Chondrocyte (in vitro differentiated cells): ENCODE results near the gene GRIA3. TPM values are rescaled to one million over a fixed set of nuclear protein-coding genes. Genes with fewer than 3 reads are reported as not detected.

ENCODE experiments used
- DNase-seq: peaks from one replicate; pipeline ENCODE4 v3.0.0; 2021; ENCODE audit warnings: mixed read lengths, low spot score
- H3K27ac Mint-ChIP-seq: one replicate; pipeline ENCODE4 v1.8.0; 2021; ENCODE audit warnings: mild to moderate bottlenecking, moderate library complexity, mixed read lengths; ENCODE audit not compliant: unreplicated experiment
- H3K27me3 Mint-ChIP-seq: 2 replicates; pipeline ENCODE4 v1.8.0; 2021; ENCODE audit warnings: low read depth, mixed read lengths
- H3K36me3 Mint-ChIP-seq: 2 replicates; pipeline ENCODE4 v1.8.0; 2021; ENCODE audit warnings: low read depth, mixed read lengths
- H3K4me1 Mint-ChIP-seq: 2 replicates; pipeline ENCODE4 v1.8.0; 2021; ENCODE audit warnings: low read depth, mild to moderate bottlenecking, mixed read lengths
- H3K4me3 Mint-ChIP-seq: one replicate; pipeline ENCODE4 v1.8.0; 2021; ENCODE audit warnings: mild to moderate bottlenecking, moderate library complexity, mixed read lengths; ENCODE audit not compliant: unreplicated experiment
- H3K9me3 Mint-ChIP-seq: 2 replicates; pipeline ENCODE4 v1.8.0; 2021; ENCODE audit warnings: low read depth, mixed read lengths
- total RNA-seq: library from RNA; stranded (reverse); gene quantifications from 3 replicates; pipeline ENCODE4 v1.2.1, GENCODE V29; 2021
- TF ChIP-seq, protein P1 (sequence below): fragments of 200-600 bp; sonication (generic); IDR thresholded peaks from 2 replicates; pipeline ENCODE4 v1.5.0; 2021; ENCODE audit warnings: antibody characterized with exemption, mild to moderate bottlenecking, moderate library complexity

GRIA3 gene
- total RNA-seq, 1 donor from 2014 or later: not detected

DNA sequence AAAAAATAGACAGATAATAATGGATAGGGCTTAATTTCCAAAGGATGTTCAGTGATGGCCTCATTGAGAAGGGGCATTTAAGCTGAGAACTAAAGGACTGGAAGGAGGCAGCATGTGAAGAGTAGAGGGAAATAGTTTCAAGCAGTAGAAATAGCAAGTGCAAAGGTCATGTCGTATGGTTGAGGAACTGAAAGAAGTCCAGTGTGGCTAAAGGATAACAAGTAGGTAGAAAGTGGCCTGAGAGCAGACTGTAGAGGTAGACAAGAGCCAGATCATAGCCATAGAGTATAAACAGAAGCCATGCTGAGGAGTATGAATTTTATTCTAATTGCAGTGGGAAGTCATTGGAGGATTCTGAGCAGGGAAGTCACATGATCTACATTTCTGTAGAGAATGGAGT lies 72.3 kb downstream of the GRIA3 start:
- Mint-ChIP-seq H3K9me3 (peaks cover 16% of the 10 kb centered on the region), H3K4me3 (no peak overlapping the region), H3K27me3 (no peaks in the 10 kb centered on the region), H3K27ac (no peak overlapping the region), H3K4me1 (no peaks in the 10 kb centered on the region), H3K36me3 (no peaks in the 10 kb centered on the region)
- DNase-seq: no peak
- TF ChIP-seq, protein P1, sequence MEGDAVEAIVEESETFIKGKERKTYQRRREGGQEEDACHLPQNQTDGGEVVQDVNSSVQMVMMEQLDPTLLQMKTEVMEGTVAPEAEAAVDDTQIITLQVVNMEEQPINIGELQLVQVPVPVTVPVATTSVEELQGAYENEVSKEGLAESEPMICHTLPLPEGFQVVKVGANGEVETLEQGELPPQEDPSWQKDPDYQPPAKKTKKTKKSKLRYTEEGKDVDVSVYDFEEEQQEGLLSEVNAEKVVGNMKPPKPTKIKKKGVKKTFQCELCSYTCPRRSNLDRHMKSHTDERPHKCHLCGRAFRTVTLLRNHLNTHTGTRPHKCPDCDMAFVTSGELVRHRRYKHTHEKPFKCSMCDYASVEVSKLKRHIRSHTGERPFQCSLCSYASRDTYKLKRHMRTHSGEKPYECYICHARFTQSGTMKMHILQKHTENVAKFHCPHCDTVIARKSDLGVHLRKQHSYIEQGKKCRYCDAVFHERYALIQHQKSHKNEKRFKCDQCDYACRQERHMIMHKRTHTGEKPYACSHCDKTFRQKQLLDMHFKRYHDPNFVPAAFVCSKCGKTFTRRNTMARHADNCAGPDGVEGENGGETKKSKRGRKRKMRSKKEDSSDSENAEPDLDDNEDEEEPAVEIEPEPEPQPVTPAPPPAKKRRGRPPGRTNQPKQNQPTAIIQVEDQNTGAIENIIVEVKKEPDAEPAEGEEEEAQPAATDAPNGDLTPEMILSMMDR: no peak

DNA sequence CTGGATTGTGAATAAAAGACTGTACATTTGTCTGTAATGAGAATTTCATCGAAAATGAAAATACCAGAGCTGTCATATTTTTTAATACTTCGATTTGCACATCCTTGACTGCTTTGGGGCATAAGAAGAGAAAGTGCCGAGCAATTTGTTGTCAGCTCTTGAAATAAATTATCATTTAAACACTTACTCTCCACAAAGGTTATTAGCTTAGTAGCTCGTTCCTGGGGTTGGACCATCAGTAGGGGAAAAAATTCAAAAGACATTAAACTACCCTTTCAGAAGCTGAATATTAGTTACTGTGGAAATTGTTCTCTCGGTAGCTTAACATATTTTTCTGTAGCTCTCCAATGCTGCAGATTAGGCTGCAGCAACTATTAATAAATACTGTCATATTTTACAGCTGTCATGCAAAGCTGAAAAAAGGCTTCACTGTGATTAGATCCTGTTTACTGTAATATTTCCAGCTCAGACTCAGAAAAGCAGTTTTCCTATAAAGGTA lies 76.9 kb downstream of the GRIA3 start:
- no peak for DNase-seq
- Mint-ChIP-seq H3K4me3 (no peak overlapping the region), H3K36me3 (no peaks in the 10 kb centered on the region), H3K27ac (no peak overlapping the region), H3K27me3 (no peaks in the 10 kb centered on the region), H3K4me1 (no peaks in the 10 kb centered on the region), H3K9me3 (peaks cover 12% of the 10 kb centered on the region)
- TF ChIP-seq, protein P1: no peak

DNA sequence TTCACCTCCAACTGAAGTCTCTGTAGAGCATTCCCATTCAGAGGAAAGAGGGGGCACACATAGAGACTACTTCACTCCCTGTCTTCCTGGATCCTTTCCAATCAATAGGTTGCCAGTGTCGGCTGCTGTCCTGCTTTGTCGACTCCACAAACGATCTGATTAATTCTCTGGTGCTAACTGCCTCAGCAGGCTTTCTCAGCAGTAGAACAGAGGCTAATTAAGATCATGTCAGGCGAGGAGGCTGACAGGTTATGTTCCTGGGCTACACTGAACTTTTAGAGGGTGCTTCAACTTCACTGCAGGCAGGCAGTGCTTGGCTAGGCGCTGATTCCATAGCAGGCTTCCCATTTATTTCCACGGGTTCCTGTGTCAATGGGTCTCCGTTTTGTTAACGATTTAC lies 79.2 kb downstream of the GRIA3 start:
- Mint-ChIP-seq H3K36me3 (no peaks in the 10 kb centered on the region), H3K9me3 (peaks cover 14% of the 10 kb centered on the region), H3K4me1 (no peaks in the 10 kb centered on the region), H3K27ac (no peak overlapping the region), H3K4me3 (no peak overlapping the region), H3K27me3 (no peaks in the 10 kb centered on the region)
- DNase-seq: no peak
- TF ChIP-seq, protein P1: no peak

DNA sequence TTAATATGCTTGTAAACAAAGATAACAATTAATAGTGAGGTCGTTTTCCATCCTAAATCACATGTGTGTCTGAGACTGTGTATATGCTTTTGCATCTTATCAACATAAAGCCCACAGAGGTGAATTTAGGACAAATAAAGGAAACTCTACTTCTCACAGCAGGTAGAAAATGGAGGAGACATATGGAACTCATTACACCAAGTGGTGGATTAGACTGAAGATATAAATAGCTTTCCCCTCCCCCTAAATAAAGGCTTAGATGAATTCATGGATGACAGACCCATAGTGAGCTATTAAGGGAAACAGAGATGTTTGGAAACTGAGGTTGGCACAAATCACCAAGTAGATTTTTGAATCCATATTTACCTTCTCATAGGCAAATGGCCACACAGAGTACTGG lies 79.7 kb downstream of the GRIA3 start:
- peaks cover 14% of the 10 kb centered on the region for H3K9me3 Mint-ChIP-seq
- TF ChIP-seq, protein P1: no peak
- no peaks in the 10 kb centered on the region for H3K4me1 Mint-ChIP-seq
- no peak overlapping the region for H3K27ac Mint-ChIP-seq
- H3K36me3 Mint-ChIP-seq: no peaks in the 10 kb centered on the region
- DNase-seq: no peak
- no peak overlapping the region for H3K4me3 Mint-ChIP-seq
- no peaks in the 10 kb centered on the region for H3K27me3 Mint-ChIP-seq

DNA sequence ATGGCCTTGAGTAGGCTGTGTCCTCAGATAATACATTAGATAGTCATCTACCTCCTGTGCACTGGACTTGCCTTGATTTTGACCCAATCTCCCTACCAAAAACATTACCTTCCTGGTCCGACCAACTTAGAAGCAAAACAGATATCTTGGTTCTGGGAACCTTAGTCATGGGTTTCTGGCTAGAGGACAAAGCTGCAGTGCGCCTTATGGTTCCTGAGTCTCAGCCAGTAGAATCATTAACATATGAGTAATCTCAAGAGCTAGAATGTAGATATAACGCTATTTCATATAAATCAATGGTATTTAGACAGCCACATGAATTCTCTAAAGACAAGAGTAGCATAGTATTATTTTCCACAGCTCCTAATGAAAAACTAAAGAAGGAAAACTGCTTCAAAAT lies 83.1 kb downstream of the GRIA3 start:
- DNase-seq: no peak
- TF ChIP-seq, protein P1: no peak
- H3K4me1 Mint-ChIP-seq: no peaks in the 10 kb centered on the region
- H3K36me3 Mint-ChIP-seq: no peaks in the 10 kb centered on the region
- H3K4me3 Mint-ChIP-seq: no peak overlapping the region
- no peaks in the 10 kb centered on the region for H3K27me3 Mint-ChIP-seq
- peaks cover 14% of the 10 kb centered on the region for H3K9me3 Mint-ChIP-seq
- H3K27ac Mint-ChIP-seq: no peak overlapping the region
